Subcutaneous adipose tissue (tissue), 4 donors: ENCODE results near the gene CHDH. TPM values are rescaled to one million over a fixed set of nuclear protein-coding genes. Genes with fewer than 3 reads are reported as not detected.

Experiments used
- CTCF ChIP-seq: fragments of 450-650 bp; IDR thresholded peaks from one replicate; pipeline ENCODE4 v1.5.1; 2016; ENCODE audit warnings: low read depth, mild to moderate bottlenecking, control low read depth, antibody characterized with exemption, moderate library complexity
- total RNA-seq, 4 donors: library from RNA; depleted of rRNA; stranded (reverse); fragments of >200 nt; gene quantifications; one replicate each; pipeline ENCODE4 v1.1.0, GENCODE V29; 2016

CHDH gene
- total RNA-seq, 4 donors from 2014 or later: 0.19 to 2.2 (median 0.66) TPM

DNA sequence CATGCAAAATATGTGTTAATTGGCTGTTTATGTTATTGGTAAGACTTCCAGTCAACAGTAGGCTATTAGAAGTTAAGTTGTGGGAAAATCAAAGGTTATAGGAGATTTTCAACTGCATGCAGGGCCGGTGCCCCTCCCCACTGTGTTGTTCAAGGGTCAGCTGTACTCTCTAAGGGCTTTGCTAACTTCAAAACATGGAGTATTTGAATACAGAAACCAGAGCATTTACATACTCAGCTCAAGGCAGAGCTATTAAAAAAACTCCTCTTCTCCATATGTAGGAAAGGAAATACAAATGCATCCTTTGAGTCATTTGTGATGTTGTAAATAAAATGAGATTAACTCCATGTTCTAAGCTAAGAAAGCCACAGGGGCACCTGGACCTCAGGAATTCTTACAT is 16.9 kb upstream of the CHDH start:
- TF ChIP-seq CTCF: no peak

GRCh38 chr3:53862241-53862640 is 16.0 kb upstream of the CHDH start:
- TF ChIP-seq CTCF: no peak

DNA sequence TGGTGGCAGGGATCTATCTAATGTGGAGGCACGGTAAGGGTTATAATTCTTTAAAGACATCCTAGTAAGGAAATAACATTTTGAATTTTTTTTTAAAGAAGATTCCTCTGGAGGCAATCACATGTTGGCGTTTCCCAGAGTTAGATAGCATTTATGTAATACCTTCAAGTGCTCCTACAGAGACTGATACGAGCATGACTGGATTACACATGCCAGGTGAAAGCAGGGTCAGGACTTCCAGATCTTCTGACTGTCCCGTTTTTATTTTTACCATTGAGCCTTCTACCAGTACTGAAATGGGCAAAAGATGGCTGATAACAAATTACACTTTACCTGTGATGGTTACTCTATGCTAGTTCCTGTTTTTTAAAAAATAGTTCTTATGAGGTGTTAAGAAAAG is 14.0 kb upstream of the CHDH start:
- no peak for TF ChIP-seq CTCF

DNA sequence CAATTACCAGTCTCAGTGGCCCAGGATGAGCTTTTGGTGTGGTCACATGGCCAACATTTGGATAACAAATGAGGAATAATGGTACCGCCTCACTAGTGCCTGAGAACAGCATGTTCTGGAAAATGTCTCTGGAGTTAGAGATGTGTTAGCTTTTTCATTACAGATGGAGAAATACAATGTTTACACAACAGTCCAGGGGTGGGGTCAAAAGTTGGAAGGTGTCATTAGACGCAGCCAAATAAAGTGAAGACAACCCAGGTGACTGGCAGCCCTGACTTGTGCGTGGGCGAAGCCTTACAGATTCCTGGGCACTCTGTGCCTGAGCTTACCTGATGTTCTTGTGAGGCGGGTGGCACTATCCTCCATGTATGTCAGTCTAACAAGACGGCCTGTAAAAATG is 13.0 kb upstream of the CHDH start:
- TF ChIP-seq CTCF: no peak

GRCh38 chr3:53858096-53858741 is 12.0 kb upstream of the CHDH start:
- TF ChIP-seq CTCF: no peak

DNA sequence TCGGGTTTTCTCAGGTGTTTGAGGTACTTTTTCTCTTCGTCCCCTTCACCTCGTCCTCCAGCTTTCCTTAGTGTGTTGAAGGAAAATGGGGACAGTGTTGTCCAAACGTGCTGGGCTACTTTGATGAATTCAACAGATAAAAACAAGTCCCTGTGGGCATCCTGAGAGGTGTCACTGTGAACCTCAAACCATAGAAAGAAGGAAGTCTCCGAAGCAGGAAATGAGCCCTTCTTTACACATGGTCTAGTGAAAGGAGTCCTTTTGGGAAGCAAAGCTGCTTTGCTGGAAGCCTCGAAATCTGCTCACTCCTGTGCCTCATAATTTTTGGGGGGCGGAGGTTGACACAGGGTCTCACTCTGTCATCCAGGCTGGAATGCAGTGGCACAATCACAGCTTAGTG is 10.7 kb upstream of the CHDH start:
- no peak for TF ChIP-seq CTCF

DNA sequence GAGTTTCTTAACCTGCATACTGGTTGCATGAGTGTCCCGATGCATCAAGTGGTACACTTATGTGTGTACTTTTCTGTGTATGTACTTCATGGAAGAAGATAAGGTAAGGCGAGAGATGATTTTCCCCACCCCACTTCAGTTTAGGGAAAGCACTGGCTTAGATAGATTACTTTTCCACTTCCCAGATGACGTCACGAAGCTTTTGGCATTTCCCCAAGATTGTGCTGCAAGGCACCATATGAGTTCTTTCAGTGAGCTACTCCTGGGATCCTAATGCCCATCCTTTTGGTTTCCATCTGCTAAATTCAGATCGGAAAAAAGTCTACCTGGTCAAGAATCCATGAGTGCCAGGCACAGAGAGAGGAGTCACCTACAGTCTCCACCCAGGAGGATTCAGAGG is 4.7 kb upstream of the CHDH start:
- TF ChIP-seq CTCF: no peak
